Tibial artery (tissue), 4 donors: ENCODE results near the gene GID8.

ENCODE experiments used
- DNase-seq, 2 donors: peaks; one replicate each; pipeline ENCODE4 v3.0.0-alpha.2; 2019
- H3K27ac ChIP-seq, 2 donors: fragments of 200-600 bp; sonication (generic) in 1 of 2; 1 replicate in 1 of 2; 2 replicates in 1 of 2; pipeline ENCODE4 v1.5.1; 2018 to 2019; ENCODE audit warnings: mild to moderate bottlenecking in 1 of 2
- H3K27me3 ChIP-seq, 2 donors: fragments of 200-600 bp; sonication (generic) in 1 of 2; one replicate each; pipeline versions ENCODE4 v1.5.1 to v1.6.0; 2016 to 2019
- H3K36me3 ChIP-seq, 3 donors: fragments of 200-600 bp; sonication (generic) in 2 of 3; one replicate each; pipeline ENCODE4 v1.5.1; 2016 to 2019; ENCODE audit warnings: mild to moderate bottlenecking in 2 of 3
- H3K4me1 ChIP-seq, 4 donors: fragments of 200-600 bp; sonication (generic) in 2 of 4; 1 replicate in 3 of 4; 2 replicates in 1 of 4; pipeline ENCODE4 v1.5.1; 2016 to 2019
- H3K4me3 ChIP-seq, 2 donors: fragments of 200-600 bp; sonication (generic) in 1 of 2; 1 replicate in 1 of 2; 2 replicates in 1 of 2; pipeline ENCODE4 v1.5.1; 2018 to 2019; ENCODE audit warnings: mild to moderate bottlenecking in 2 of 2
- H3K9me3 ChIP-seq, 3 donors: fragments of 200-600 bp; sonication (generic) in 1 of 3; one replicate each; pipeline ENCODE4 v1.5.1; 2016 to 2019
- intact Hi-C: fragments of 100-400 bp; cut with DNase I; formaldehyde crosslinking; loops from one replicate; pipeline ENCODE4 v1.15.0; 2023; ENCODE audit warnings: low total_unique reads
- TF ChIP-seq, protein P1 (sequence below), 2 experiments: fragments of 200-600 bp in 1 of 2; fragments of 450-650 bp in 1 of 2; IDR thresholded peaks; one replicate each; pipeline ENCODE4 v1.5.1; 2017 to 2019; ENCODE audit warnings: antibody characterized with exemption in 2 of 2, mild to moderate bottlenecking in 1 of 2, moderate library complexity in 1 of 2

The GID8 gene

DNA sequence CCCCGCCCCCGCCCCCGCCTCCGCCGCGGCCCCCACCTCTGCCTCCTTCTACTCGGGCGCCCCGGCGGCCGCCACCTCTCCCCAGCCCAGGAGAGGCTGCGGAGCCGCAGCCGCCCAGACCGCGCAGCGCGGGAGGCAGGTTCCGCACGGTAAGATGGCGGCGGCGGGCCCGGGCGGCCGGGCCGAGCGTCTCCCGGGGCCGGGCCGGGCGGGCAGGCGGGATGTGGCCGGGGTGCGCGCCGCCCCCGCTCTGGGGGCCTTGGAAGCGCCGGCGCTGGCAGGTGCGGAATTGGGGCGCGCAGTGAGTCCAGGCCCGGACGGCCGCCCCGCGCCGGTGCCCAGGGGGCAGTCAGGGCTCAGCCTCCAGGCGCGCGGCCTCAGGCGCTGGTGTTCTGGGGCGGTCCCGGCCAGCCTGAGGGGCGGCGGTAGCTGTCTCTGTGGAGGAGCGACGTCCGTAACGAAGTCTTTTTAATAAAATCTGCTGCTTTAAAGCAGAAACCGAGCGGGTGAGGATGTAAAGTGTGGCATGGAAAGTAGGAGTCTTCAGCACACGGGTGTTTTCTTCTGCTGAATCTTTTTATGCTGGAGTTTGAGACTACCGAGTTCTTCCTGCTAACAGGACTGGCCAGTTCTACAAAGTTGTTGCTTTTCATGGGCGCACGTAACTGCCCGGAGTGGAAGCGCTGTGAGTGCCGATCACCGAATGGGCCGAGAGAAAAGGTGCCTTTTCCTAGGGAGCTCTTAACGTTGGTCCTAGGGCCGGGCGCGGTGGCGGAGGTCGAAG is at the start of gene GID8:
TSS of gene GID8 (plus strand) at position 43 of the 784 bp plus-strand sequence. CDS start 3,356 bp downstream, outside the sequence.
- TF ChIP-seq, protein P1, sequence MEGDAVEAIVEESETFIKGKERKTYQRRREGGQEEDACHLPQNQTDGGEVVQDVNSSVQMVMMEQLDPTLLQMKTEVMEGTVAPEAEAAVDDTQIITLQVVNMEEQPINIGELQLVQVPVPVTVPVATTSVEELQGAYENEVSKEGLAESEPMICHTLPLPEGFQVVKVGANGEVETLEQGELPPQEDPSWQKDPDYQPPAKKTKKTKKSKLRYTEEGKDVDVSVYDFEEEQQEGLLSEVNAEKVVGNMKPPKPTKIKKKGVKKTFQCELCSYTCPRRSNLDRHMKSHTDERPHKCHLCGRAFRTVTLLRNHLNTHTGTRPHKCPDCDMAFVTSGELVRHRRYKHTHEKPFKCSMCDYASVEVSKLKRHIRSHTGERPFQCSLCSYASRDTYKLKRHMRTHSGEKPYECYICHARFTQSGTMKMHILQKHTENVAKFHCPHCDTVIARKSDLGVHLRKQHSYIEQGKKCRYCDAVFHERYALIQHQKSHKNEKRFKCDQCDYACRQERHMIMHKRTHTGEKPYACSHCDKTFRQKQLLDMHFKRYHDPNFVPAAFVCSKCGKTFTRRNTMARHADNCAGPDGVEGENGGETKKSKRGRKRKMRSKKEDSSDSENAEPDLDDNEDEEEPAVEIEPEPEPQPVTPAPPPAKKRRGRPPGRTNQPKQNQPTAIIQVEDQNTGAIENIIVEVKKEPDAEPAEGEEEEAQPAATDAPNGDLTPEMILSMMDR (IDR thresholded peaks at IDR 0.05) = no peak
- intact Hi-C loops = loop anchor here (5.0 to 10.0 kb wide), 2 partner anchors 63 to 126 kb away; no protein-coding TSS in a partner anchor
- no peaks in the 10 kb centered on the region for H3K9me3 ChIP-seq
- H3K36me3 ChIP-seq = peaks cover 0 to 28% (median 6%) of the 10 kb centered on the region in 3 donors
- peak in 1 of 2 donors; percentile 71 for DNase-seq
- H3K4me1 ChIP-seq = peaks cover 0 to 73% (median 50%) of the 10 kb centered on the region in 4 donors
- H3K27me3 ChIP-seq = no peaks in the 10 kb centered on the region
- peak within 1 kb of the TSS; percentile 76 to 87 for H3K4me3 ChIP-seq
- H3K27ac ChIP-seq = peak within 1 kb of the TSS; percentile 77 to 91

DNA sequence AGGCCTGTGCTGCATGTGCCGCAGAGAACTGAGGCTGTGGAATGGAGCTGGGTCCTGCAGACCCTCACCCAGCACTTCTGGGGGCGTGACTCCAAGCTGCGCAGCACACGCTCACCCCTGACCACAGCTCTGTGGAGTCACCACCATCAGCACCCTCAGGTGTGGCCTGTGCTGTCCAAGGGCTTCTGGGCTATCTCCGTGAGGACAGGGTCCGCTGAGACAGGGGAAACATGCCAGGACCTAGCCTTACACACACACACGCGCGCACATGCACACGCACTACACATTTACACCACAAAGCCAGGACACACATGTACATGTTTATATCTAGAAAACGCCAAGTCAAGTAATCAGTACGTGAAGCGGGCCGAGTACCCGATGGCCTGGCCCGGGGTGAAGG is 49.5 kb upstream of the GID8 start:
- Histone ChIP-seq H3K27ac (no peak overlapping the region), H3K4me1 (peaks cover 0 to 6% (median 0%) of the 10 kb centered on the region in 4 donors), H3K9me3 (no peaks in the 10 kb centered on the region), H3K27me3 (no peaks in the 10 kb centered on the region), H3K4me3 (no peak overlapping the region), H3K36me3 (peaks cover 52 to 80% (median 65%) of the 10 kb centered on the region in 3 donors)
- intact Hi-C loops = no loop called here
- DNase-seq = no peak
- TF ChIP-seq, protein P1 (IDR thresholded peaks at IDR 0.05) = no peak

DNA sequence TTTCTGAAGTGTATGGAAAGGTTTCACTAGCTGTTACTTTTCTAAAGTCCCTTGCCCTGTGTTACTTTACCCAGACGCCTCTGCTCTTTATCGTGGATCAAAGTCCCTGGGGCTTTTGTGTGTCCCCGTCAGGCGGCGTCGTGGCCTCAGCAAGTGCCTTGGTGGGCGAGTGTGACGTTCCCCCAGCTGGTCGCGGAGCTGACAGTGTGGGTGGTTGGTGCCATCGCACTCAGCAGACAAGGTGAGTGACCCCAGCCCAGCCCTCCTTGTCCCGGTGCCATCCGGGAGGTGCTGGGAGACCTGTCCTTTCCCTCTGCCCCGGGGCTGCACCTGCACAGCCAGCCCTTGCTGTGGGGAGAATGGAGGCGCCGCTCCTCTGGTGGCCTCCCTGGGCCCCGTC is 49.0 kb upstream of the GID8 start:
- peaks cover 57 to 85% (median 70%) of the 10 kb centered on the region in 3 donors for H3K36me3 ChIP-seq
- no peak overlapping the region for H3K27ac ChIP-seq
- DNase-seq = no peak
- TF ChIP-seq, protein P1 (IDR thresholded peaks at IDR 0.05) = no peak
- peaks cover 0 to 6% (median 0%) of the 10 kb centered on the region in 4 donors for H3K4me1 ChIP-seq
- no peak overlapping the region for H3K4me3 ChIP-seq
- intact Hi-C loops = no loop called here
- H3K27me3 ChIP-seq = no peaks in the 10 kb centered on the region
- H3K9me3 ChIP-seq = no peaks in the 10 kb centered on the region

DNA sequence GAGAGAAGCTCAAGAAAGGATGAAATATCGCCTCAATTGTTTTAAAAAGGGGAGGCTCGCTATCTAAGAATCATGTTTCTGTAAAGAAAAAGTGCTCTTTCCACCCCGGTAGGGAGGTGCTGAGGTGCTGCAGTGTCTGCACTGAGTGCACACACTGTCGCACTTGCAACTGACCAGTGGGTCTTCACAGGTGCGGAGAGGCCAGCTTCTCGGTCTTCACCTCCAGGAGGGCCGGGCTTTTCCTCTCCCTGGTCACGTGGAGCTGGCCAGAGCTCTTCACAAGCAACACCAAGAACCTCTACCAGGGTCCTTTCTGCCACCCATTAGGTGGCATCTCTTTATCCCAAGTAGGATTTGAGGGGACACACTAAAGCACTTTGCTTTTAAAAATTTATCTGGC is 48.5 kb upstream of the GID8 start:
- intact Hi-C loops = no loop called here
- no peak for DNase-seq
- TF ChIP-seq, protein P1 (IDR thresholded peaks at IDR 0.05) = no peak
- no peak overlapping the region for H3K27ac ChIP-seq
- H3K4me3 ChIP-seq = no peak overlapping the region
- peaks cover 0 to 6% (median 0%) of the 10 kb centered on the region in 4 donors for H3K4me1 ChIP-seq
- H3K9me3 ChIP-seq = no peaks in the 10 kb centered on the region
- H3K27me3 ChIP-seq = no peaks in the 10 kb centered on the region
- H3K36me3 ChIP-seq = peaks cover 62 to 90% (median 75%) of the 10 kb centered on the region in 3 donors

DNA sequence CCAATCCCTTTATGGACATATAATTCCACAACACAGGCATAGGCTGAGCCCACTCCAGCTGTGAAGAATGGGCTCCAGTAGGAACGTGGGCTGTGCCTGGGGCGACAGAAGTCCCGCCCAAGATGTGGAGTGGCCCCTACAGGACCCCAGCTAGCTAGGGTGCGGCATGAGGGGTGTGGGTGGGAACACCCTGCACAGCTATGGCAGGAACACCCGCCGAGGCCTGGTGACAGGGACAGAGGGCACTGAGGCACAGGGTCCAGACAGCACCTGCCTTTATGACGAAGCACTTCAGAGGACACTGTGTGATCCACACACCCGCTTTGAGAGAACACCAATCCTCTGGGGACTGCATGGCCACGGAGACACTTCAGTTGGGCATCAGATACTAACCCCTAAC is 48.1 kb upstream of the GID8 start:
- TF ChIP-seq, protein P1 (IDR thresholded peaks at IDR 0.05) = no peak
- no peaks in the 10 kb centered on the region for H3K27me3 ChIP-seq
- no peaks in the 10 kb centered on the region for H3K9me3 ChIP-seq
- no peak overlapping the region for H3K4me3 ChIP-seq
- intact Hi-C loops = no loop called here
- no peak for DNase-seq
- no peak overlapping the region for H3K27ac ChIP-seq
- peaks cover 66 to 95% (median 80%) of the 10 kb centered on the region in 3 donors for H3K36me3 ChIP-seq
- H3K4me1 ChIP-seq = peaks cover 0 to 6% (median 0%) of the 10 kb centered on the region in 4 donors
